Posterior vena cava (tissue), 2 donors: ENCODE data around the gene CD46. TPM values are rescaled to one million over a fixed set of nuclear protein-coding genes. Genes with fewer than 3 reads are reported as not detected.
A peak's percentile ranks its signal among the peaks of the same experiment; 100 is the strongest.
"Not testable (repeated sequence)": the region's sequence is repeated elsewhere in the genome, so short reads cannot be mapped to it uniquely, and the experiment has no call there.

Source experiments
- DNase-seq: peaks from one replicate; pipeline ENCODE4 v3.0.0-alpha.2; 2020; ENCODE audit warnings: low spot score
- intact Hi-C, 2 donors: fragments of 100-400 bp; cut with DNase I; formaldehyde crosslinking; loops; one replicate each; pipeline versions ENCODE4 v1.14.1 to v1.14.2; 2022 to 2023
- long read RNA-seq, 2 donors: library from polyadenylated mRNA; unstranded; transcript quantifications; one replicate each; pipeline ENCODE4 v2.0.0, GENCODE V29; 2020 to 2021
- total RNA-seq, 2 donors: library from RNA; stranded (reverse); fragmentation: NEBNext Ultra II Directional; extraction: Animal tissue kit (Norgen Biotek cat#: 25700); gene quantifications; one replicate each; pipeline ENCODE4 v1.2.1, GENCODE V29; 2021
- donor health status: DM: yes; HTN: yes; CAD: no.
- donor health status: DM: yes; HTN: yes; CAD: no.

Gene CD46
- total RNA-seq: 100 to 1,000 TPM; 129 to 165 TPM
- long read RNA-seq, donor 1, transcript CD46-208 (13 exons, 3,326 nt): major isoform, 11 of 33 reads
- long read RNA-seq, donor 1, transcript CD46-207 (12 exons, 3,281 nt): minor isoform, 6 of 33 reads
- long read RNA-seq, donor 1, transcript CD46-203 (12 exons, 3,233 nt): minor isoform, 6 of 33 reads
- long read RNA-seq, donor 1, partial matches to known transcripts: 0 of 33 reads
- long read RNA-seq, donor 1, other reads (novel, unspliced or antisense): 5 of 33 reads
- long read RNA-seq, donor 2, partial matches to known transcripts: 4 of 22 reads
- long read RNA-seq, donor 2, other reads (novel, unspliced or antisense): 8 of 22 reads

GRCh38 chr1:207751790-207752455 is at the start of gene CD46:
Gene CD46, plus strand, starts transcription at chr1:207752054. Its CDS starts 159 bp downstream, at chr1:207752213.
- intact Hi-C loops: no loop called here
- peak; percentile 99 for DNase-seq

DNA sequence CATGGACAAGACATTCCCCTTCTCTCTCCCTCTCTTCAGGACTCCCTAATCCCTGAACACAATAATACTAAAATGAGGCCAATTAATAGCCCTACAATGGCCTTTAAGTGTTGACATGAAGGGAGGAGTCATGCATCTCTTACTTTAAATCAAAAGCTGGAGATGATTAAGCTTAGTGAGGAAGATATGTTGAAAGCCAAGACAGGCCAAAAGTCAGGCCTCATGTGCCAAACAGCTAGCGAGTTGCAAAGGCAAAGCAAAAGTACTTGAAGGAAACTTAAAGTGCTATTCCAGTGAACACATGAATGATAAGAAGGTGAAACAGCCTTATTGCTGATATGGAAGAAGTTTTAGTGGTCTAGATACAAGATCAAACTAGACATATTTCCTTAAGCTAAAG is 49.5 kb upstream of the CD46 start:
- intact Hi-C loops: no loop called here
- DNase-seq: no peak

- DNase-seq: no peak
- intact Hi-C loops: no loop called here
Measured at GRCh38 chr1:207703712-207704111, 48.1 kb upstream of the CD46 start.

DNA sequence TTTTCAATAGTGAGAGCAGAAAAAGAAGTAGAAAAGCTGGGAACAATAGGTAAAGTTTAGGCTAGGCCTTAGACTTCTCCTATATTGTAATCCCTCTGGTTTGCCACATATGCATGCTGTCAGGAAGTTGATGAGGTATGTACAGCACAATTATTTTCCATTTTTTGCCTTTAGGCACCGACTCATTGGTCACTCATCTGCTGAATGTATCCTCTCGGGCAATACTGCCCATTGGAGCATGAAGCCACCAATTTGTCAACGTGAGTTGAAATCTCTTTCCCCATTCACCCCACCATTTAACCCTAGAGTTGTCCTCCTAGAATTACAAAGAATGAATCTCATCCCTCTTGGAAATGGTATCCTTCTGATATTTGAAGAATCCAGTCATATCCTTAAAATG is 43.9 kb upstream of the CD46 start:
- DNase-seq, intact Hi-C loops: not testable (repeated sequence)

GRCh38 chr1:207711285-207711684 is 40.6 kb upstream of the CD46 start:
- intact Hi-C loops: no loop called here
- no peak for DNase-seq

DNA sequence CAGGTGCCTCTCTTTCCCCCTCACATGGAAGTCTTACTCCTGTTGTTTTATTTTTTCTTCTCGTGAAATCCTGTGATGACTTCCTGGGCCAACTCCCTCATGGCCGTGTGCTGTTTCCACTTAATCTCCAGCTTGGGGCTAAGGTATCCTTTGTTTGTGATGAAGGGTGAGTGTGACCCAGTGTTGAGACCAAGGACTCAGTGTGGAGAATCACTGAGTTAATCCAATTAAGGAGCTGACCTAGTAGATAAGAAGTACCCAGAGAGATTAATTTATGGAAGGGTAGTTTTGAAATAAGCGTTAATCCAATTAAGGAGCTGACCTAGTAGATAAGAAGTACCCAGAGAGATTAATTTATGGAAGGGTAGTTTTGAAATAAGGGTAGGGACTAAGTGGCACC is 39.2 kb upstream of the CD46 start:
- DNase-seq, intact Hi-C loops: not testable (repeated sequence)

- DNase-seq: peak; percentile 81
- intact Hi-C loops: no loop called here
Measured at GRCh38 chr1:207713529-207713928, 38.3 kb upstream of the CD46 start.

DNA sequence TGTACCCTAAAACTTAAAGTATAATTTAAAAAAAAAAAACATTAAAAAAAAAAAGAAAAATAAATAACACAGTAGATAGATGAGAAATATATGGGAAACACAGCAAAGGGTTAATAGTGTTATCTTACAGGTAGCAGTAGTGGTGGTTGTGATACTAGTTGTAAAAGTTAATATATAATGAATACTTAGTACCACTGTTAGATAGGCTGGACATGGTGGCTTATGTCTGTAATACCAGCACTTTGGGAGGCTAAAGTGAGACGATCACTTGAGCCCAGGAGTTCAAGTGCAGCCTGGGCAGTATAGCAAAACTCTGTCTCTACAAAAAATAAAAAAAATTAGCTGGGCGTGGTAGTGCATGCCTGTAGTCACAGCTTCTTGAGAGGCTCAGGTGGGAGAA is 32.6 kb upstream of the CD46 start:
- intact Hi-C loops: no loop called here
- DNase-seq: no peak

DNA sequence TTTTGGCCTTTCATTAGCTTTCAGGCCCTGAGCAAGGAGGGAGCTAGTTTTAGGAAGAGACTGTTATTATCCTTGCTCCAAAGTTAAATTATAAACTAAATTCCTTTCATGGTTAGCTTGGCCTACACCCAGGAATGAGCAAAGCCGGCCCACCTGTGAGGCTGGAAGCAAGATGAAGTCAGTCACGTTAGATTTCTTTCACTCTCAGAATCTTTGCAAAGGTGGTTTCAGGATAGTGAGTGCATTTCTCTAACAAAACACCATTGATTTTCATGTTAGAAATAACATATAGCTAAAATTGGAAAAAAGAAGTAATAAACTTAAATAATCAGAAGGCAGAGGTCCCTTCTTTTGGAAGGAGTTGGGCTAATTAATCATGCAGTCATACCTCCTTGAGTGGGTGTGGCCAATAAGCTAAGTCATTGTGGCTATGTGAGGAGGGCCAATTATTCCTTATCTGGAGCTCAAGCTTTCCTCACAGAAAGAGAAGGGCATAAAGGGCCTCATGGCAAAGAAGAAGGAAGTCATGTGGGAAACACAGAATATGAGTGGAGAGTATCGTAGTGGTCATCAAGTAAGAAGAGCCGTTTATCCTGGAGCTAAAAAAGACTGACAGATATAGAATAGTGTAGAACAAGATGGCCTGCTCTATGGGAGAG is 23.5 kb upstream of the CD46 start:
- DNase-seq, intact Hi-C loops: not testable (repeated sequence)

DNA sequence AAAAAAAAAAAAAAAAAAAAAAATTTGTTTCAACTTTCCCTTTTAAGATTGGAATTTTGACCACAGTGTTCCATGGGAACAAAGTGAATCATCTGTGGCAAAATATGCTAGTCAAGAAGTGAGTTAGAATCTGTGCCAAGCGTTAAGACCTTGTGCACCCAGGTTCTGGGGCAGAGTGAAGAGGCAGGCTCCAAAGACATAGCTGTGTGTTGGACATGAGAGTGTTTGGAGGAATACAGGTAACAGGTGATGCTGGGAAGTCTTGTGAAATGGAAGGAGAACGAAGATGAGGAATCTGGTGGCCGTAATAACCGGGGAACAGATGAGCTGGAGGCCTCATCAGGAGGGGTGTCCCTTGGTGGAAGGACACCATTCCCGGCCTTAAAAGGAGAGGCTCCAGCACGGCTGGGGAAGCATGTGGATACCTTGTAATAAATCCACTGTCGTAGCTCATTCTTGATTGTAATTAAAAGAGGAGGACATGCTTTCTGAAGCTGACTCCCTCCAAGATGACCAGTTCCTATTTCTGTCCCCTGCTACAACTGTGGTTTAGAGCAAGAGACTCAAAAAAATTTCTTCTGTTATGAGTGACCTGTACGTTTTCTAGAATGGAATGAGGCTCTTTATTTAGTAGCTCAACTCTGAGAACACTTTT is 14.2 kb upstream of the CD46 start:
- intact Hi-C loops, DNase-seq: not testable (repeated sequence)

DNA sequence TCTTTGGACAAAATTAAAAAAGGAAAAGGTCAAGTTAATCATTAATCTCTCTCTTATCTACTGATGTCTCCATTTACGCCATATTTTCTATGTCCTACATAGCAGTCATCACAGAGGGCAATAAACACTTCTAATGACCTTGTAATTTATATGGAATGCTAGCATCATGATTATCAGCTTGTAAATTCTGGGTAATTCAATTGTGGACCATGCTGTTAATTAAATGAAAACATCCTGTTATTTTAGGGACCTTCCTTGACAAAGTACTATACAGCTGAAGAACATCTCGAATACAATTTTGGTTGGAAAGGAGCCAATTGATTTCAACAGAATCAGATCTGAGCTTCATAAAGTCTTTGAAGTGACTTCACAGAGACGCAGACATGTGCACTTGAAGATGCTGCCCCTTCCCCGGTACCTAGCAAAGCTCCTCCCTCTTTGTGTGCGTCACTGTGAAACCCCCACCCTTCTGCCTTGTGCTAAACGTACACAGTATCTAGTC is 13.6 kb upstream of the CD46 start:
- intact Hi-C loops, DNase-seq: not testable (repeated sequence)

GRCh38 chr1:207740207-207740606 is 11.6 kb upstream of the CD46 start:
- no peak for DNase-seq

DNA sequence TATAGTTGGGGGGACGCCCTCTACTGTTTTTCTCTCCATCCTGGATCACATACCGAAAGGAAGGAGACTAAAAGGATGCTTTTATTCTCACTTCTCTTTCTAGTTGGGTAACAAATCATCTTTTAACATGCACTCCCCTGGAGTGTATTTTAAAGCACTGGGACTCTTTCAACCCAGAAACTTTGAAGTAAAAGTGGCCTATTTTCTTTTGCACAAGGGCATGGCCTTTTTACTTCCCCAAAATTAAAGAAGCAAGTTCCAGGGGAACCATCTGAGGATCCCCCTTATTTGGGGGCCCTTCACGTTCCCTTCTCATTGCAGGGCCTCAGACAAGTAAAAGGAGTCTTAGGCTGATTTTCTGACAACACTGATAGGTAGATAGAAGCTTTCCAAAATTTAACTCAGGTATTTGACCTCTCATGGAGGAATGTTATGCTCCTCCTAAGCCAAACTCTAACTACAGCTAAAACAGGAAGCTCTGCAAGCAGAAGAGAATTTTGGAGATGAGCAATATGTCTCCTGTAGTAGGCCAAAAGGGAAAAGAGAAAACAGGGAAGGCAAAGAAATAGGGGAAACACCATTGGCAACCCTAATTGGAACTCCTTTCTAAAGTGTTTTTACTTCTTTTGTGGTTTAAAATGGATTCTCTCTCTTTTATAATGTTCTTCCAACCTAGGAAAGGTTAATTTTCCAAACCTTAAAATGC is 8.9 kb upstream of the CD46 start:
- intact Hi-C loops: no loop called here
- DNase-seq: no peak

More at GRCh38 chr1:207740207-207740606, 11.6 kb upstream of the CD46 start:
- intact Hi-C loops: no loop called here

- intact Hi-C loops: no loop called here
Measured at GRCh38 chr1:207744000-207744534, 7.8 kb upstream of the CD46 start.

GRCh38 chr1:207745285-207745684 is 6.6 kb upstream of the CD46 start:
- intact Hi-C loops: loop anchor here in 1 of 2 donors (5.0 kb wide), 1 partner anchor 908 kb away; no protein-coding TSS in a partner anchor
- DNase-seq: no peak

More at GRCh38 chr1:207744000-207744534, 7.8 kb upstream of the CD46 start:
- DNase-seq: no peak

DNA sequence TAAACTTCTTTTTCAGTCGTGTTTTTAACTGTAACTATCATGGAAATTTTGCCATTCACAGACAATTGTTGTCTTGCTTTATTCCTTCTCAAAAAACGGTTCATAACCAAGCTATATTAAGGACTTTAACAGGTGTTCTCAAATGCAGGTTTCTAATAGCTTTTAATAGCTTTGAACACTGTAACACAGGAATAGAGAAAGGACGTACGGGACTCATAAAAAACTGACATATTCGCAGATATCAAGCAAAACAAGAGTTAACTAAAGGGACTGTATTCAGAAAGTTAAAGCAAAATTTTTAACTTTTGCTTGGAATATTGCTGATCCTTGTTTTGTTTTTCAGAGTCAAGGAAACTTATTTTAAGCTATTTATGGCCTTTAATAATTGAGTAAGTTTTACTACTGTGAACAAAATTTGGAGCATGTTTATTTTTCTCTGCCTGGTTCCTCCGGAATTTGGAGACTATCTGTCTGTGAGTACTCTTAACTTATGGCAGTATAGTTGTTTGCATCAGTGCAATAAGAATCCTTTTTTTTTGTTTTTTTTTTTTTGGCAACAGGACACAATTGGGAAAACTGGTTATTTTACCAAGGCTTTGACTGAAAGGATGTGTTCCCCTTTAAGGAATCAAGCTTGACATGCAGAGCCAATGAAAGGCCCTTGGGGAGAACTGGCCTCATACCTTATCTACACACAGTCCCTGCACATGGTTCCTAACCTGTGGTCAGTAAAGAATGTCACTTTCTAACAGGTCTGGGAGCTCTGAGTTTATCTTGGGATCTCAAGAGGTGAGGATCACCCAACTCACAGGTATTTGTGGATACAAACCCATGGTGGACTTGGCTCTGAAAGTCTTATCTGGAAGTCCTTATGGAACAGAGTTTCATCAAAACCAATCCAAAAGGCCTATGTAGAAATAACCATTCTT is 5.8 kb upstream of the CD46 start:
- intact Hi-C loops: loop anchor here in 1 of 2 donors (5.0 kb wide), 1 partner anchor 909 kb away; no protein-coding TSS in a partner anchor
- no peak for DNase-seq
